GM10266 (cell line): Measurements from ENCODE around the gene GALNT7.
"Not testable (repeated sequence)": the region's sequence is repeated elsewhere in the genome, so short reads cannot be mapped to it uniquely, and the experiment has no call there.

ENCODE experiments used
- DNase-seq: peaks from one replicate; pipeline ENCODE4 v3.0.0; 2012; ENCODE audit errors: extremely low spot score
- TF ChIP-seq, protein P1 (sequence below): IDR thresholded peaks from 2 replicates; pipeline ENCODE4 v1.5.1; 2012; ENCODE audit warnings: mild to moderate bottlenecking, low read depth; ENCODE audit not compliant: control insufficient read depth, insufficient read depth; ENCODE audit errors: missing control alignments

The GALNT7 gene

DNA sequence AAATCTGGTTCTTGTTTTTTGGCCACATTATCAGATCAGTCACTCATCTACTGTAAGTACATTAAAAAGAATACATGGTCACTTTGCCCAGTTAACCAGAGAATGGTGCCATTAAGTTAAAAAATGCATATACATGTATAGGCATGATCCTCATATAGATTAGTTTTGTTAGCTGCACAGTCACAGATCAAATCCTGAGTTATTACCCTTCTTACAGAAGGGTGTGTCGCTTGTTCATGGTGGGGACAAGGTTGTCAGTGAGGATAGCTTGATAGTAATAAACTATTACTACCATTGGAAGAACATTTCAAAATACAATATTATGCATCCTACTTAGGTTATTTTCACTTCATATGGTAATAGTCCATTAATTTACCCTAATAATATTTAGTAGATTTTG lies 48.5 kb downstream of the GALNT7 start:
- DNase-seq, result no peak
- TF ChIP-seq, protein P1, sequence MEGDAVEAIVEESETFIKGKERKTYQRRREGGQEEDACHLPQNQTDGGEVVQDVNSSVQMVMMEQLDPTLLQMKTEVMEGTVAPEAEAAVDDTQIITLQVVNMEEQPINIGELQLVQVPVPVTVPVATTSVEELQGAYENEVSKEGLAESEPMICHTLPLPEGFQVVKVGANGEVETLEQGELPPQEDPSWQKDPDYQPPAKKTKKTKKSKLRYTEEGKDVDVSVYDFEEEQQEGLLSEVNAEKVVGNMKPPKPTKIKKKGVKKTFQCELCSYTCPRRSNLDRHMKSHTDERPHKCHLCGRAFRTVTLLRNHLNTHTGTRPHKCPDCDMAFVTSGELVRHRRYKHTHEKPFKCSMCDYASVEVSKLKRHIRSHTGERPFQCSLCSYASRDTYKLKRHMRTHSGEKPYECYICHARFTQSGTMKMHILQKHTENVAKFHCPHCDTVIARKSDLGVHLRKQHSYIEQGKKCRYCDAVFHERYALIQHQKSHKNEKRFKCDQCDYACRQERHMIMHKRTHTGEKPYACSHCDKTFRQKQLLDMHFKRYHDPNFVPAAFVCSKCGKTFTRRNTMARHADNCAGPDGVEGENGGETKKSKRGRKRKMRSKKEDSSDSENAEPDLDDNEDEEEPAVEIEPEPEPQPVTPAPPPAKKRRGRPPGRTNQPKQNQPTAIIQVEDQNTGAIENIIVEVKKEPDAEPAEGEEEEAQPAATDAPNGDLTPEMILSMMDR, result no peak

DNA sequence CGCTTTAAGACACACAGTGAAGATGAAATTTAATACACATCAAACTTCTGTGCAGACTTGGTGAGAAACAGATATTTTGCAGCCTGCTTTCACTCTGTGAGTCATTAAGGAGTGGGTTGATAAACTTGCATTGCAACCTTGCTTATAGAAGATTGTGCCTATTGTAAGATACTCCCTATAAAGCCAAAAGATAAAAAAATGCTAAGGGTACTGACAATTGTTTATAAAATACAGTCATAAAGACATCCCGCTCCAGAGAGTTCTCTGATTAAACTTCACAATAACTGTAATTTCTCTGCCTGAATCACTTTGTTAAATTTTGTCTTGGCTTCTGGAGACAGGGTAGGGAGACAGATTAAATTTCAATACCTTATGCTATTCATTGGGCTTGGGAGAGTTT lies 49.1 kb downstream of the GALNT7 start:
- TF ChIP-seq, protein P1, result no peak
- no peak for DNase-seq

DNA sequence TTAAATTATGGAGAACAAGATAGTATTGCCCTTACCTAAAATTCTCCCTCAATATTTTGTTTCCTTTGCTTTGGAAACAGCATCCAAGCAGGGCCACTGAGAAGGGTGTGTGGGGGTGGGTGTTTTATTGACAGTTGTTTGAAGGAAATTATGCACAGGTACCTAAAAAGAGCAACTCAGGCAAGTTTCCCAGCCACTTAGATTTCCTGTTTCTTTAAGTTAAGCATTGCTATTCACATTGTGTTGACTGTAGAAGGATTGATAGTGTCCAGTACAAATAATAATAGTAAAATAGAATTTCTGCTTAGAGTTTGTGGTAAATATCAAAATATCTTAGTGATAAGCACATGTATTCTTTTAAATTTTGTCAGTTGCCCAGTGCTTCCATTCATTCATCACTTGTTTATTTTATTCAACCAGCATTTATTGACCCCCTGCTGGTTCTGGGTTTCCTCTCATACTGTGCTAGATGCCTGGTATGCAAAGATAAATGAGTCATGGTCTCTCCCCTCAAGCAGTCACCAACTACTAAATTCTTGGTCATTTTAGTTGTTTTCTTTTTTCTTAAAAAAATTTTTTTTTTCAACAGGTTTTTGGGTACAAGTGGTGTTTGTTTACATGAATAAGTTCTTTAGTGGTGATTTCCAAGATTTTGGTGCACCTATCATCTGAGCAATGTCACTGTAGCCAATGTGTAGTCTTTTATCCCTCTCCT lies 50.0 kb downstream of the GALNT7 start:
- no peak for DNase-seq

DNA sequence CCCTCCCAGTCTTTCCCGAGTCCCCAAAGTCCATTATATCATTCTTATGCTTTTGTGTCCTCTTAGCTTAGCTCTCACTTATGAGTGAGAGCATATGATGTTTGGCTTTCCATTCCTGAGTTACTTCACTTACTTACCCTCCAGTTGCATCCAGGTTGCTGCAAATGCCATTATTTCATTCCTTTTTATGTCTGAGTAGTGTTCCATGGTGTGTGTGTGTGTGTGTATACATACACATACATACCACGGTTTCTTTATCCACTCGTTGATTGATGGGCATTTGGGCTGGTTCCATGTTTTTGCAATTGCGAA lies 50.5 kb downstream of the GALNT7 start:
- DNase-seq, result not testable (repeated sequence)

More for the DNA sequence above, 50.0 kb downstream of the GALNT7 start:
- TF ChIP-seq, protein P1, result no peak

DNA sequence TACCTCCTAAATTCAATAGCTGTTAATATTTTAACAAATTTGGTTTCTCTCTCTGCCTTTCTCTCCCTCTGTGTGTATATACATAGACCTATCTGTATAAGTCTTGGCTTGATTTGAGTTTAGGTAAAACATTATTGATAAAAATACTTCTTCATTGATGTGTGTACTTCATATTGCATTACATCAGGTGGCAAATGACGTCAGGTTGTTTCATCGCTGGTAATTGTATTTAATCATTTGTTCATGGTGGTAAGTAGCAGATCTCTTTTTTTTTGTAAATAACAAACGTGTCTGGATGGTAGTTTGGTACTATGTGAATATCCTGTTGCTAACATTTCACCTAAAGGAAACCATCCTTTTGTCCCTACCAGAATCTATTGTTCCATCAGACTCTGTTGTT lies 55.1 kb downstream of the GALNT7 start:
- no peak for DNase-seq
- TF ChIP-seq, protein P1, result no peak

DNA sequence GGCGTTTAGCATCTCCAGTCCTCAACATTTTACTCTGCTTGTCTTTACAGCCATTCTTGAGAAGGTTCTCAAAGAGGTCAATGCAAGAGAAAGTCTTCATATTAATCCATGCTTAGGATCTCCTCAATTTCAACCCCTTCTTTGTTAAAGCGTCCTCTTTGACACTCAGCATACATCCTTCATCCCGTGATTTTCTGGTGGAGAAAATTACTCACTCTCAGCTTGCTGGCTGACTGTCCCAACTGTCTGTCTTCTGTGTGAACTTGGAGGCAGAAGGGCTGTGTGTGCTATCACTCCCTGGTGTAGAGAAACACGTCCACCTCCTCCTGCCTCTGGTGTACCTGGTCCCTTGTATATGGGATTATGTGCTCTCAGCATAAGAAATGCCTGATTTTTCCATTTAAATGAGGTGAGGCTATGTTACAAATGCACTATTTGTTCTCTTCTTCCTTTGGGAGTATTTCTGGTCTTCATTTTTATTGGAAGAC lies 57.8 kb downstream of the GALNT7 start:
- TF ChIP-seq, protein P1, result no peak
- no peak for DNase-seq

DNA sequence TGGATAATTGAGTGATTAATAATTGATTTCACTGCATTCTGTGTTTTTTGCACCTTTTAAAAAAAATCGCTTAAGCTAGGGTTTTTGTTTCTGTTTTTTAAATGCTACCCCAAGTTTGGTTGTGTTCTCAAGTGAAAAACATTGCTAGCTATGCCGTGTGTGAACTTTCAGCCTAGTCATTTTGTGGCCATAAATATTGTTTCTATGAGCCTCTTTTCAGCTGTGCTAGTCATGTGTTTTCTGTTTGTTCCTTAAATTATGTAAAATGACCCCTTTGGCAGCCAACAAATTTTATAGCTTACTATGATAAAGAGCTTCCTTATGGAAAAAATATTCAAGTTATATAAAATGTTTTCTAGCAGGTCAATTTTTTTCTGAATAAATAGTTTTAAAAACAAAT lies 59.1 kb downstream of the GALNT7 start:
- DNase-seq, result no peak
- TF ChIP-seq, protein P1, result no peak

DNA sequence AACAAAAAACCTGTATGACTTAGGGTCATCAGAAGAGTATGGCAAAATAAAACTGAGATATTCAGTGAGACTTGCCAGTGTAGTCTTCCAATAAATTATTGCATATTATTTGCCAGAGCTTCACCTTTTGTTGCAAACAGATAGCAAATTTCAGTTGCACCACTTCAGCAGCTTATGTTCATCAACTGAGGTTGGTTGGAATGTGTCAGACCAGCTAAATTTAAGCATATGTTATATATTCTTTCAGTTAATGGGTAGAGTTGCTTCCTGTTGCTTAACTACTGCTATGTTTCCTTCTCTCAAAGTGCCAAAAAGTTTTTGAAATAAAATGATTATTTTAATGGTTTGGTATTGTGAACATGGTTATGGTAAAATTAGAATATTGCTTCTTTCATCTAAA lies 61.5 kb downstream of the GALNT7 start:
- TF ChIP-seq, protein P1, result no peak
- DNase-seq, result no peak
